ENCODE results near the gene MYOM3. TPM values are rescaled to one million over a fixed set of nuclear protein-coding genes. Genes with fewer than 3 reads are reported as not detected.

Gene MYOM3
- total and polyA plus RNA-seq, 2 of the 13 experiments (the other 11 are each of a cell fraction or from before 2014, with no cell fraction given): 5.8 to 15.3 TPM

DNA sequence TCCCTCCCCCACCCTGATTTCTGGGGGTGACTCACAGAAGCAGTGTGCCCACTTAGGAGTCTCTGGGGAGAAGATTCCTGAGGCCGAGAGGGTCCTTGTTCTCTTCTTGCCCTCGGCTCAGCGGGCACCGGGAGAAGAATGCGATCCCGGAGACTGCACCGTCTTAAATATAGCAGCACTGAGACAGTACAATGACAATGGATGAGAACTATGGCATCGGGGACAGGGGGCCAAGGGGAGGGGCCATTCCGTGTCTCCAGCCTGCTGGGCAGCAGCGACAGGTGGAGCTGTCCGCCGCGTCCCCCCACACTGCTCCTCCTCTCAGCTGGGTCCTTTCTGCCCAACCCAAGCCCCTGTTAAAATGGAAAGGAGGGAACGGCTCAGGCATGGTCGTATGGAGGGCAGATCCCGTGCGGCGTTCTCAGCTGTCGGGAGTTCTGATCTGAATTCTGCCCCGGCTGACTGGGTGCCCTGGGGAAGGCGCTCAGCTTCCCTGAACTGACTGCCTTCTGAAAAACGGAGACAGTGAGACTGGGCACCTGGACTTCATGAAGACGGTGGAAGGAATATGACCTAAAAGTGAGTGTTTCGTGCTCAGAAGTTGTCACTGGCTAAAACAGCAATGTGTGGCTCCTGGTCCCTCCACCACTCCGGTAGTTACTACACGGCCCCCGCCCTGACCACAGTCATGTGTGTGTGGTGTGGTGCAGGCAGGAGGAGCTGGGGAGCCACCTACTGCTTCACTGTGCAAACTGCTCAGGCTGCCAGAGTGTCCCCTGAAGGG, at the start of gene MYOM3 (continued):
- TF ChIP-seq, protein P1, sequence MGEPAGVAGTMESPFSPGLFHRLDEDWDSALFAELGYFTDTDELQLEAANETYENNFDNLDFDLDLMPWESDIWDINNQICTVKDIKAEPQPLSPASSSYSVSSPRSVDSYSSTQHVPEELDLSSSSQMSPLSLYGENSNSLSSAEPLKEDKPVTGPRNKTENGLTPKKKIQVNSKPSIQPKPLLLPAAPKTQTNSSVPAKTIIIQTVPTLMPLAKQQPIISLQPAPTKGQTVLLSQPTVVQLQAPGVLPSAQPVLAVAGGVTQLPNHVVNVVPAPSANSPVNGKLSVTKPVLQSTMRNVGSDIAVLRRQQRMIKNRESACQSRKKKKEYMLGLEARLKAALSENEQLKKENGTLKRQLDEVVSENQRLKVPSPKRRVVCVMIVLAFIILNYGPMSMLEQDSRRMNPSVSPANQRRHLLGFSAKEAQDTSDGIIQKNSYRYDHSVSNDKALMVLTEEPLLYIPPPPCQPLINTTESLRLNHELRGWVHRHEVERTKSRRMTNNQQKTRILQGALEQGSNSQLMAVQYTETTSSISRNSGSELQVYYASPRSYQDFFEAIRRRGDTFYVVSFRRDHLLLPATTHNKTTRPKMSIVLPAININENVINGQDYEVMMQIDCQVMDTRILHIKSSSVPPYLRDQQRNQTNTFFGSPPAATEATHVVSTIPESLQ (CRISPR knock-in tag; conservative IDR thresholded peaks at IDR 0.05): no peak
- TF ChIP-seq ZNF619 (CRISPR knock-in tag; IDR thresholded peaks at IDR 0.05): no peak
- TF ChIP-seq, protein P2, sequence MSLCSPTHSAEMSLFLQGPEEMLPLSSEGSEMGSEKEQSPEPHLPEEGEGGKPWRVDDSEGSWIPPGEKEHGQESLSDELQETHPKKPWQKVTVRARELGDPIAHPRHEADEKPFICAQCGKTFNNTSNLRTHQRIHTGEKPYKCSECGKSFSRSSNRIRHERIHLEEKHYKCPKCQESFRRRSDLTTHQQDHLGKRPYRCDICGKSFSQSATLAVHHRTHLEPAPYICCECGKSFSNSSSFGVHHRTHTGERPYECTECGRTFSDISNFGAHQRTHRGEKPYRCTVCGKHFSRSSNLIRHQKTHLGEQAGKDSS (CRISPR knock-in tag; IDR thresholded peaks at IDR 0.05; ENCODE audit: borderline replicate concordance, low read depth): peak; percentile 59; the same call in 1 of the 2 replicates
- TF ChIP-seq MBD4 (IDR thresholded peaks at IDR 0.05; ENCODE audit: borderline replicate concordance, low read length): no peak
- no peak for TF ChIP-seq MED8 (CRISPR knock-in tag; IDR thresholded peaks at IDR 0.05; ENCODE audit: insufficient replicate concordance)
- no peak for TF ChIP-seq TP53 (CRISPR knock-in tag; conservative IDR thresholded peaks at IDR 0.05)
- TF ChIP-seq SIN3B (IDR thresholded peaks at IDR 0.05; ENCODE audit: low read length): no peak
- TF ChIP-seq MLLT10 (CRISPR knock-in tag; IDR thresholded peaks at IDR 0.05): no peak
- TF ChIP-seq TCF7L2 (IDR thresholded peaks at IDR 0.05; ENCODE audit: low read depth, low read length): no peak
- TF ChIP-seq MAZ (IDR thresholded peaks at IDR 0.05; ENCODE audit: borderline replicate concordance, low read depth, low read length): peak; percentile 54; the same call in 1 of the 2 replicates
- TF ChIP-seq MAZ (CRISPR knock-in tag; IDR thresholded peaks at IDR 0.05; ENCODE audit: low read depth): peak; percentile 45; the same call in 1 of the 2 replicates
- no peak for TF ChIP-seq STAT5B (CRISPR knock-in tag; IDR thresholded peaks at IDR 0.05)
- no peak for TF ChIP-seq POGZ (CRISPR knock-in tag; IDR thresholded peaks at IDR 0.05)
- TF ChIP-seq ZNF234 (CRISPR knock-in tag; conservative IDR thresholded peaks at IDR 0.05): no peak
- no peak for TF ChIP-seq ZNF816 (CRISPR knock-in tag; IDR thresholded peaks at IDR 0.05; ENCODE audit: borderline replicate concordance)
- TF ChIP-seq ZNF446 (CRISPR knock-in tag; IDR thresholded peaks at IDR 0.05): no peak
- TF ChIP-seq NR2F6 (IDR thresholded peaks at IDR 0.05): no peak
- no peak for TF ChIP-seq NR2F6 (CRISPR knock-in tag; IDR thresholded peaks at IDR 0.05)
- TF ChIP-seq PAX8 (CRISPR knock-in tag; IDR thresholded peaks at IDR 0.05; ENCODE audit: borderline replicate concordance): no peak
- no peak for TF ChIP-seq ATF1 (CRISPR knock-in tag; IDR thresholded peaks at IDR 0.05)
- TF ChIP-seq ZNF282 (IDR thresholded peaks at IDR 0.05; ENCODE audit: partially characterized antibody): no peak
- no peak for TF ChIP-seq XRCC5 (optimal IDR thresholded peaks at IDR 0.05; ENCODE audit: low read length)
- TF ChIP-seq, protein P3, sequence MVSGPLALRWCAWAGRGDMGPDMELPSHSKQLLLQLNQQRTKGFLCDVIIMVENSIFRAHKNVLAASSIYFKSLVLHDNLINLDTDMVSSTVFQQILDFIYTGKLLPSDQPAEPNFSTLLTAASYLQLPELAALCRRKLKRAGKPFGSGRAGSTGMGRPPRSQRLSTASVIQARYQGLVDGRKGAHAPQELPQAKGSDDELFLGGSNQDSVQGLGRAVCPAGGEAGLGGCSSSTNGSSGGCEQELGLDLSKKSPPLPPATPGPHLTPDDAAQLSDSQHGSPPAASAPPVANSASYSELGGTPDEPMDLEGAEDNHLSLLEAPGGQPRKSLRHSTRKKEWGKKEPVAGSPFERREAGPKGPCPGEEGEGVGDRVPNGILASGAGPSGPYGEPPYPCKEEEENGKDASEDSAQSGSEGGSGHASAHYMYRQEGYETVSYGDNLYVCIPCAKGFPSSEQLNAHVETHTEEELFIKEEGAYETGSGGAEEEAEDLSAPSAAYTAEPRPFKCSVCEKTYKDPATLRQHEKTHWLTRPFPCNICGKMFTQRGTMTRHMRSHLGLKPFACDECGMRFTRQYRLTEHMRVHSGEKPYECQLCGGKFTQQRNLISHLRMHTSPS (CRISPR knock-in tag; IDR thresholded peaks at IDR 0.05; ENCODE audit: low read depth): no peak
- TF ChIP-seq, protein P4, sequence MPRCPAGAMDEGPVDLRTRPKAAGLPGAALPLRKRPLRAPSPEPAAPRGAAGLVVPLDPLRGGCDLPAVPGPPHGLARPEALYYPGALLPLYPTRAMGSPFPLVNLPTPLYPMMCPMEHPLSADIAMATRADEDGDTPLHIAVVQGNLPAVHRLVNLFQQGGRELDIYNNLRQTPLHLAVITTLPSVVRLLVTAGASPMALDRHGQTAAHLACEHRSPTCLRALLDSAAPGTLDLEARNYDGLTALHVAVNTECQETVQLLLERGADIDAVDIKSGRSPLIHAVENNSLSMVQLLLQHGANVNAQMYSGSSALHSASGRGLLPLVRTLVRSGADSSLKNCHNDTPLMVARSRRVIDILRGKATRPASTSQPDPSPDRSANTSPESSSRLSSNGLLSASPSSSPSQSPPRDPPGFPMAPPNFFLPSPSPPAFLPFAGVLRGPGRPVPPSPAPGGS (CRISPR knock-in tag; IDR thresholded peaks at IDR 0.05): no peak
- TF ChIP-seq MIXL1 (CRISPR knock-in tag; IDR thresholded peaks at IDR 0.05): 0 out of 2 replicates have a peak, but pooled peaks have one; percentile 35
- TF ChIP-seq, protein P5, sequence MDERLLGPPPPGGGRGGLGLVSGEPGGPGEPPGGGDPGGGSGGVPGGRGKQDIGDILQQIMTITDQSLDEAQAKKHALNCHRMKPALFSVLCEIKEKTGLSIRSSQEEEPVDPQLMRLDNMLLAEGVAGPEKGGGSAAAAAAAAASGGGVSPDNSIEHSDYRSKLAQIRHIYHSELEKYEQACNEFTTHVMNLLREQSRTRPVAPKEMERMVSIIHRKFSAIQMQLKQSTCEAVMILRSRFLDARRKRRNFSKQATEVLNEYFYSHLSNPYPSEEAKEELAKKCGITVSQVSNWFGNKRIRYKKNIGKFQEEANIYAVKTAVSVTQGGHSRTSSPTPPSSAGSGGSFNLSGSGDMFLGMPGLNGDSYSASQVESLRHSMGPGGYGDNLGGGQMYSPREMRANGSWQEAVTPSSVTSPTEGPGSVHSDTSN (CRISPR knock-in tag; IDR thresholded peaks at IDR 0.05): no peak

Measured in HepG2 (cell line).